ENCODE data around the gene MRPS25.

Gene MRPS25

GRCh38 chr3:15043408-15044171 is 21.5 kb downstream of the MRPS25 start:
- DNase-seq = no peak
- no peak for TF ChIP-seq POLR2A (IDR thresholded peaks at IDR 0.05; ENCODE audit: low read length)
- TF ChIP-seq GATA1 (IDR thresholded peaks at IDR 0.05; ENCODE audit: low read depth, low read length) = no peak

GRCh38 chr3:15042936-15043335 is 22.2 kb downstream of the MRPS25 start:
- DNase-seq = no peak

GRCh38 chr3:15041950-15042349 is 23.2 kb downstream of the MRPS25 start:
- TF ChIP-seq GATA1 (IDR thresholded peaks at IDR 0.05; ENCODE audit: low read depth, low read length) = no peak
- TF ChIP-seq POLR2A (IDR thresholded peaks at IDR 0.05; ENCODE audit: low read length) = no peak
- no peak for DNase-seq

More at GRCh38 chr3:15042936-15043335, 22.2 kb downstream of the MRPS25 start:
- TF ChIP-seq GATA1 (IDR thresholded peaks at IDR 0.05; ENCODE audit: low read depth, low read length) (no peak), POLR2A (IDR thresholded peaks at IDR 0.05; ENCODE audit: low read length) (no peak)

- TF ChIP-seq GATA1 (IDR thresholded peaks at IDR 0.05; ENCODE audit: low read depth, low read length) (no peak), POLR2A (IDR thresholded peaks at IDR 0.05; ENCODE audit: low read length) (no peak)
- DNase-seq = peak; percentile 15 to 43
These were observed 24.3 kb downstream of the MRPS25 start for GRCh38 chr3:15040844-15041243.

GRCh38 chr3:15038306-15038705 is 26.8 kb downstream of the MRPS25 start:
- no peak for TF ChIP-seq GATA1 (IDR thresholded peaks at IDR 0.05; ENCODE audit: low read depth, low read length)
- no peak for TF ChIP-seq POLR2A (IDR thresholded peaks at IDR 0.05; ENCODE audit: low read length)
- no peak for DNase-seq

- TF ChIP-seq GATA1 (IDR thresholded peaks at IDR 0.05; ENCODE audit: low read depth, low read length) = no peak
- no peak for TF ChIP-seq POLR2A (IDR thresholded peaks at IDR 0.05; ENCODE audit: low read length)
- no peak for DNase-seq
These were observed 32.0 kb downstream of the MRPS25 start for GRCh38 chr3:15033103-15033502.

GRCh38 chr3:15032650-15033049 is 32.5 kb downstream of the MRPS25 start:
- DNase-seq = no peak

GRCh38 chr3:15029625-15030024 is 35.5 kb downstream of the MRPS25 start:
- no peak for DNase-seq
- TF ChIP-seq POLR2A (IDR thresholded peaks at IDR 0.05; ENCODE audit: low read length) (no peak), GATA1 (IDR thresholded peaks at IDR 0.05; ENCODE audit: low read depth, low read length) (no peak)

More at GRCh38 chr3:15032650-15033049, 32.5 kb downstream of the MRPS25 start:
- TF ChIP-seq GATA1 (IDR thresholded peaks at IDR 0.05; ENCODE audit: low read depth, low read length) = no peak
- no peak for TF ChIP-seq POLR2A (IDR thresholded peaks at IDR 0.05; ENCODE audit: low read length)

GRCh38 chr3:15023719-15024118 is 41.4 kb downstream of the MRPS25 start:
- DNase-seq = no peak
- TF ChIP-seq POLR2A (IDR thresholded peaks at IDR 0.05; ENCODE audit: low read length) (no peak), GATA1 (IDR thresholded peaks at IDR 0.05; ENCODE audit: low read depth, low read length) (no peak)

GRCh38 chr3:15023249-15023648 is 41.9 kb downstream of the MRPS25 start:
- TF ChIP-seq GATA1 (IDR thresholded peaks at IDR 0.05; ENCODE audit: low read depth, low read length) (no peak), POLR2A (IDR thresholded peaks at IDR 0.05; ENCODE audit: low read length) (no peak)
- DNase-seq = no peak

- no peak for DNase-seq
- TF ChIP-seq GATA1 (IDR thresholded peaks at IDR 0.05; ENCODE audit: low read depth, low read length) (no peak), POLR2A (IDR thresholded peaks at IDR 0.05; ENCODE audit: low read length) (no peak)
These were observed 47.9 kb downstream of the MRPS25 start for GRCh38 chr3:15017191-15017590.

- TF ChIP-seq POLR2A (IDR thresholded peaks at IDR 0.05; ENCODE audit: low read length) = no peak
- TF ChIP-seq GATA1 (IDR thresholded peaks at IDR 0.05; ENCODE audit: low read depth, low read length) = no peak
- peak; percentile 66 to 78 for DNase-seq
These were observed 49.7 kb downstream of the MRPS25 start for GRCh38 chr3:15015456-15015855.

GRCh38 chr3:15014606-15015328 is 50.3 kb downstream of the MRPS25 start:
- no peak for DNase-seq
- TF ChIP-seq POLR2A (IDR thresholded peaks at IDR 0.05; ENCODE audit: low read length) (no peak), GATA1 (IDR thresholded peaks at IDR 0.05; ENCODE audit: low read depth, low read length) (no peak)

GRCh38 chr3:15011174-15011573 is 53.9 kb downstream of the MRPS25 start:
- TF ChIP-seq POLR2A (IDR thresholded peaks at IDR 0.05; ENCODE audit: low read length) (no peak), GATA1 (IDR thresholded peaks at IDR 0.05; ENCODE audit: low read depth, low read length) (no peak)
- peak; percentile 16 to 28 for DNase-seq

- TF ChIP-seq GATA1 (IDR thresholded peaks at IDR 0.05; ENCODE audit: low read depth, low read length) (no peak), POLR2A (IDR thresholded peaks at IDR 0.05; ENCODE audit: low read length) (no peak)
- DNase-seq = no peak
These were observed 54.5 kb downstream of the MRPS25 start for GRCh38 chr3:15010664-15011063.
